HEK293 (cell line): ENCODE measurements around the gene THAP11.

Experiments
- CTCF ChIA-PET: fragments of 350-600 bp; formaldehyde crosslinking; extraction: SDS; loops from one replicate; lab custom pipeline; 2021; ENCODE audit warnings: antibody characterized with exemption; lab: Yijun Ruan, JAX
- POLR2A ChIA-PET: fragments of 300-600 bp; formaldehyde crosslinking; extraction: SDS; loops from one replicate; lab custom pipeline; 2020; ENCODE audit warnings: antibody characterized with exemption, inconsistent platforms; lab: Yijun Ruan, JAX
- H3K27ac ChIP-seq: fragments of 200-500 bp; sonication (Bioruptor generic); 2 replicates; pipeline ENCODE4 v1.5.1; 2014; ENCODE audit warnings: low read depth, low read length, control low read depth, inconsistent platforms; ENCODE audit errors: extremely low read depth
- H3K36me3 ChIP-seq, 2 experiments: fragments of 200-500 bp in 1 of 2; sonication (Bioruptor generic) in 1 of 2; 1 replicate in 1 of 2; 2 replicates in 1 of 2; pipeline ENCODE4 v1.5.1; 2014 to 2017; ENCODE audit warnings: inconsistent platforms in 2 of 2, low read length in 2 of 2; ENCODE audit not compliant: control insufficient read depth in 2 of 2, insufficient read depth in 1 of 2
- H3K4me1 ChIP-seq: fragments of 200-500 bp; sonication (Bioruptor generic); 2 replicates; pipeline ENCODE4 v1.5.1; 2014; ENCODE audit warnings: mild to moderate bottlenecking, low read length, inconsistent platforms; ENCODE audit not compliant: control insufficient read depth, insufficient read depth
- H3K4me3 ChIP-seq: 2 replicates; pipeline ENCODE4 v1.5.1; 2011; ENCODE audit warnings: low read depth, mild to moderate bottlenecking, control low read depth, low read length, moderate library complexity
- H3K9me3 ChIP-seq: fragments of 200-500 bp; sonication (Bioruptor generic); 2 replicates; pipeline ENCODE4 v1.5.1; 2014; ENCODE audit warnings: low read depth, low read length, inconsistent platforms; ENCODE audit not compliant: control insufficient read depth, insufficient read depth
- GLI2 ChIP-seq: fragments of 450-650 bp; formaldehyde crosslinking; IDR thresholded peaks from 2 replicates; pipeline ENCODE4; 2017; ENCODE audit warnings: missing biosample characterization, missing genetic modification characterization, low read depth, borderline replicate concordance
- GLIS2 ChIP-seq: fragments of 450-650 bp; formaldehyde crosslinking; IDR thresholded peaks from 2 replicates; pipeline ENCODE4 v1.5.1; 2016; ENCODE audit warnings: missing biosample characterization, missing genetic modification characterization
- RBAK ChIP-seq: fragments of 450-650 bp; formaldehyde crosslinking; IDR thresholded peaks from 2 replicates; pipeline ENCODE4 v1.5.1; 2016; ENCODE audit warnings: missing biosample characterization, missing genetic modification characterization
- YY2 ChIP-seq: fragments of 450-650 bp; formaldehyde crosslinking; IDR thresholded peaks from 2 replicates; pipeline ENCODE4 v1.5.1; 2016; ENCODE audit warnings: missing biosample characterization, missing genetic modification characterization
- ZBTB48 ChIP-seq: fragments of 450-650 bp; formaldehyde crosslinking; IDR thresholded peaks from 2 replicates; pipeline ENCODE4 v1.5.1; 2016; ENCODE audit warnings: missing biosample characterization, missing genetic modification characterization
- ZNF10 ChIP-seq: fragments of 450-650 bp; formaldehyde crosslinking; IDR thresholded peaks from 2 replicates; pipeline ENCODE4 v1.5.1; 2017; ENCODE audit warnings: missing biosample characterization, missing genetic modification characterization
- ZNF423 ChIP-seq: fragments of 450-650 bp; formaldehyde crosslinking; IDR thresholded peaks from 2 replicates; pipeline ENCODE4 v1.5.1; 2016; ENCODE audit warnings: missing biosample characterization, missing genetic modification characterization
- ZNF544 ChIP-seq: fragments of 450-650 bp; formaldehyde crosslinking; IDR thresholded peaks from 2 replicates; pipeline ENCODE4 v1.5.0; 2017; ENCODE audit warnings: missing biosample characterization, missing genetic modification characterization
- ZNF548 ChIP-seq: fragments of 450-650 bp; formaldehyde crosslinking; IDR thresholded peaks from 2 replicates; pipeline ENCODE4 v1.5.1; 2016; ENCODE audit warnings: missing biosample characterization, missing genetic modification characterization
- ZNF558 ChIP-seq: fragments of 450-650 bp; formaldehyde crosslinking; IDR thresholded peaks from 2 replicates; pipeline ENCODE4 v1.5.1; 2016; ENCODE audit warnings: missing biosample characterization, missing genetic modification characterization
- ZNF596 ChIP-seq: fragments of 450-650 bp; IDR thresholded peaks from 2 replicates; pipeline ENCODE4 v1.5.0; 2018; ENCODE audit warnings: missing biosample characterization, mild to moderate bottlenecking, missing genetic modification characterization, moderate library complexity
- ZNF600 ChIP-seq: fragments of 450-650 bp; formaldehyde crosslinking; IDR thresholded peaks from 2 replicates; pipeline ENCODE4 v1.5.1; 2016; ENCODE audit warnings: missing biosample characterization, missing genetic modification characterization
- ZNF654 ChIP-seq: fragments of 450-650 bp; formaldehyde crosslinking; IDR thresholded peaks from 2 replicates; pipeline ENCODE4 v1.5.1; 2016; ENCODE audit warnings: low read depth, missing biosample characterization, missing genetic modification characterization
- ZNF777 ChIP-seq: fragments of 450-650 bp; formaldehyde crosslinking; IDR thresholded peaks from 2 replicates; pipeline ENCODE4 v1.5.1; 2017; ENCODE audit warnings: missing biosample characterization, missing genetic modification characterization, borderline replicate concordance
- ZSCAN23 ChIP-seq: fragments of 450-650 bp; formaldehyde crosslinking; IDR thresholded peaks from 2 replicates; pipeline ENCODE4 v1.5.1; 2016; ENCODE audit warnings: missing biosample characterization, missing genetic modification characterization
- ZXDB ChIP-seq: fragments of 450-650 bp; formaldehyde crosslinking; IDR thresholded peaks from 2 replicates; pipeline ENCODE4 v1.5.1; 2016; ENCODE audit warnings: missing biosample characterization, missing genetic modification characterization
- TF ChIP-seq, protein P1 (sequence below): fragments of 450-650 bp; formaldehyde crosslinking; IDR thresholded peaks from 2 replicates; pipeline ENCODE4 v1.5.1; 2016; ENCODE audit warnings: missing biosample characterization, missing genetic modification characterization
- TF ChIP-seq, protein P2 (sequence below): fragments of 450-650 bp; formaldehyde crosslinking; conservative IDR thresholded peaks from 2 replicates; pipeline ENCODE4 v1.5.1; 2016; ENCODE audit warnings: low read depth, missing biosample characterization, missing genetic modification characterization
- TF ChIP-seq, protein P3 (sequence below): fragments of 450-650 bp; formaldehyde crosslinking; IDR thresholded peaks from 2 replicates; pipeline ENCODE4 v1.5.1; 2017; ENCODE audit warnings: missing biosample characterization, missing genetic modification characterization
- TF ChIP-seq, protein P4 (sequence below): fragments of 450-650 bp; formaldehyde crosslinking; IDR thresholded peaks from 2 replicates; pipeline ENCODE4 v1.5.1; 2016; ENCODE audit warnings: missing biosample characterization, missing genetic modification characterization
- TF ChIP-seq, protein P5 (sequence below): fragments of 450-650 bp; formaldehyde crosslinking; IDR thresholded peaks from 2 replicates; pipeline ENCODE4 v1.5.1; 2016; ENCODE audit warnings: missing biosample characterization, missing genetic modification characterization

THAP11 gene

DNA sequence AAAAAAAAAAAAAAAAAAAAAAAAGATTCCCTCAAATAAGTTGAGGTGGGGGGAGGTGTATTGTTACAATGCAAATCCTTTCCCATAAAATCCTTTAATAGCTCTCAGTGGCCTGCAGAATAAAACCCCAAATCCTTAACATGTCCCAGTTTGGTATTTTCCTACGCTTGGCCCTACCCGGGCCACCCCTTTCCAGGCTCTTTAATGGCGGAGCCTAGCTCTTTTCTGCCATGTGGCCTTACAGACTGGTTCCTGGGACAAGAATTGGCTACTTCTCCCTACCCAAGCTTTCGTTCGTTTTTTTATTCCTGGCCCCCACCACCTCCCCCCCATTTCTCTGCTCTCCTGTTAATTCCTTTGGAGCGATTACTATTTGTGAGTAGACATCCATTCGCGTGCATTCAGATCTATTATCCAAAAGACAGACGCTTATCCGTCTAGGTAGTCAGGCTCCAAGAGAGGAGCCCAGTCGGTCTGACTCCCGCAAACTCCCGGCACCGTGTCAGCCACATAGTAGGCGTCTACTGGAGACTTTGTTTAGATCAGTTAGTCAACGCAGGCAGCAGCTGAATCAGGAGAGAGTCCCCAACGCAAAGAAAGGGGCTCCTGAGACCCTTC is 813 bp upstream of the THAP11 start (continued):
- TF ChIP-seq ZXDB = no peak
- TF ChIP-seq ZNF423 (tag by site-specific recombination) = no peak
- no peak for TF ChIP-seq YY2 (tag by site-specific recombination)
- TF ChIP-seq GLIS2 (tag by site-specific recombination) = no peak
- 0 out of 2 replicates have a peak, but pooled peaks have one; percentile 61 for TF ChIP-seq ZNF777
- peak; percentile 88 for TF ChIP-seq ZNF10 (tag by site-specific recombination)
- no peak for TF ChIP-seq ZNF600 (tag by site-specific recombination)
- no peak for TF ChIP-seq RBAK (tag by site-specific recombination)
- TF ChIP-seq, protein P1, sequence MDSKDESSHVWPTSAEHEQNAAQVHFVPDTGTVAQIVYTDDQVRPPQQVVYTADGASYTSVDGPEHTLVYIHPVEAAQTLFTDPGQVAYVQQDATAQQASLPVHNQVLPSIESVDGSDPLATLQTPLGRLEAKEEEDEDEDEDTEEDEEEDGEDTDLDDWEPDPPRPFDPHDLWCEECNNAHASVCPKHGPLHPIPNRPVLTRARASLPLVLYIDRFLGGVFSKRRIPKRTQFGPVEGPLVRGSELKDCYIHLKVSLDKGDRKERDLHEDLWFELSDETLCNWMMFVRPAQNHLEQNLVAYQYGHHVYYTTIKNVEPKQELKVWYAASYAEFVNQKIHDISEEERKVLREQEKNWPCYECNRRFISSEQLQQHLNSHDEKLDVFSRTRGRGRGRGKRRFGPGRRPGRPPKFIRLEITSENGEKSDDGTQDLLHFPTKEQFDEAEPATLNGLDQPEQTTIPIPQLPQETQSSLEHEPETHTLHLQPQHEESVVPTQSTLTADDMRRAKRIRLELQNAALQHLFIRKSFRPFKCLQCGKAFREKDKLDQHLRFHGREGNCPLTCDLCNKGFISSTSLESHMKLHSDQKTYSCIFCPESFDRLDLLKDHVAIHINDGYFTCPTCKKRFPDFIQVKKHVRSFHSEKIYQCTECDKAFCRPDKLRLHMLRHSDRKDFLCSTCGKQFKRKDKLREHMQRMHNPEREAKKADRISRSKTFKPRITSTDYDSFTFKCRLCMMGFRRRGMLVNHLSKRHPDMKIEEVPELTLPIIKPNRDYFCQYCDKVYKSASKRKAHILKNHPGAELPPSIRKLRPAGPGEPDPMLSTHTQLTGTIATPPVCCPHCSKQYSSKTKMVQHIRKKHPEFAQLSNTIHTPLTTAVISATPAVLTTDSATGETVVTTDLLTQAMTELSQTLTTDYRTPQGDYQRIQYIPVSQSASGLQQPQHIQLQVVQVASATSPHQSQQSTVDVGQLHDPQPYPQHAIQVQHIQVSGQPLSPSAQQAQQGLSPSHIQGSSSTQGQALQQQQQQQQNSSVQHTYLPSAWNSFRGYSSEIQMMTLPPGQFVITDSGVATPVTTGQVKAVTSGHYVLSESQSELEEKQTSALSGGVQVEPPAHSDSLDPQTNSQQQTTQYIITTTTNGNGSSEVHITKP = peak; percentile 73
- TF ChIP-seq, protein P2, sequence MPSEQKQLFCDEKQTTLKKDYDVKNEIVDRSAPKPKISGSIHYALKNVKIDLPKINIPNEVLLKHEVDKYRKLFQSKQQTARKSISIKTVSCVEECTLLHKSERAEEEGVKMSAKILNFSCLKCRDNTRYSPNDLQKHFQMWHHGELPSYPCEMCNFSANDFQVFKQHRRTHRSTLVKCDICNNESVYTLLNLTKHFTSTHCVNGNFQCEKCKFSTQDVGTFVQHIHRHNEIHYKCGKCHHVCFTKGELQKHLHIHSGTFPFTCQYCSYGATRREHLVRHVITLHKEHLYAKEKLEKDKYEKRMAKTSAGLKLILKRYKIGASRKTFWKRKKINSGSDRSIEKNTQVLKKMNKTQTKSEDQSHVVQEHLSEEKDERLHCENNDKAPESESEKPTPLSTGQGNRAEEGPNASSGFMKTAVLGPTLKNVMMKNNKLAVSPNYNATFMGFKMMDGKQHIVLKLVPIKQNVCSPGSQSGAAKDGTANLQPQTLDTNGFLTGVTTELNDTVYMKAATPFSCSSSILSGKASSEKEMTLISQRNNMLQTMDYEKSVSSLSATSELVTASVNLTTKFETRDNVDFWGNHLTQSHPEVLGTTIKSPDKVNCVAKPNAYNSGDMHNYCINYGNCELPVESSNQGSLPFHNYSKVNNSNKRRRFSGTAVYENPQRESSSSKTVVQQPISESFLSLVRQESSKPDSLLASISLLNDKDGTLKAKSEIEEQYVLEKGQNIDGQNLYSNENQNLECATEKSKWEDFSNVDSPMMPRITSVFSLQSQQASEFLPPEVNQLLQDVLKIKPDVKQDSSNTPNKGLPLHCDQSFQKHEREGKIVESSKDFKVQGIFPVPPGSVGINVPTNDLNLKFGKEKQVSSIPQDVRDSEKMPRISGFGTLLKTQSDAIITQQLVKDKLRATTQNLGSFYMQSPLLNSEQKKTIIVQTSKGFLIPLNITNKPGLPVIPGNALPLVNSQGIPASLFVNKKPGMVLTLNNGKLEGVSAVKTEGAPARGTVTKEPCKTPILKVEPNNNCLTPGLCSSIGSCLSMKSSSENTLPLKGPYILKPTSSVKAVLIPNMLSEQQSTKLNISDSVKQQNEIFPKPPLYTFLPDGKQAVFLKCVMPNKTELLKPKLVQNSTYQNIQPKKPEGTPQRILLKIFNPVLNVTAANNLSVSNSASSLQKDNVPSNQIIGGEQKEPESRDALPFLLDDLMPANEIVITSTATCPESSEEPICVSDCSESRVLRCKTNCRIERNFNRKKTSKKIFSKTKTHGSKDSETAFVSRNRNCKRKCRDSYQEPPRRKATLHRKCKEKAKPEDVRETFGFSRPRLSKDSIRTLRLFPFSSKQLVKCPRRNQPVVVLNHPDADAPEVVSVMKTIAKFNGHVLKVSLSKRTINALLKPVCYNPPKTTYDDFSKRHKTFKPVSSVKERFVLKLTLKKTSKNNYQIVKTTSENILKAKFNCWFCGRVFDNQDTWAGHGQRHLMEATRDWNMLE (tag by site-specific recombination) = no peak
- TF ChIP-seq ZNF548 (tag by site-specific recombination) = no peak
- TF ChIP-seq, protein P3, sequence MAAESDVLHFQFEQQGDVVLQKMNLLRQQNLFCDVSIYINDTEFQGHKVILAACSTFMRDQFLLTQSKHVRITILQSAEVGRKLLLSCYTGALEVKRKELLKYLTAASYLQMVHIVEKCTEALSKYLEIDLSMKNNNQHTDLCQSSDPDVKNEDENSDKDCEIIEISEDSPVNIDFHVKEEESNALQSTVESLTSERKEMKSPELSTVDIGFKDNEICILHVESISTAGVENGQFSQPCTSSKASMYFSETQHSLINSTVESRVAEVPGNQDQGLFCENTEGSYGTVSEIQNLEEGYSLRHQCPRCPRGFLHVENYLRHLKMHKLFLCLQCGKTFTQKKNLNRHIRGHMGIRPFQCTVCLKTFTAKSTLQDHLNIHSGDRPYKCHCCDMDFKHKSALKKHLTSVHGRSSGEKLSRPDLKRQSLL (tag by site-specific recombination) = no peak
- no peak for TF ChIP-seq ZNF654 (tag by site-specific recombination)

DNA sequence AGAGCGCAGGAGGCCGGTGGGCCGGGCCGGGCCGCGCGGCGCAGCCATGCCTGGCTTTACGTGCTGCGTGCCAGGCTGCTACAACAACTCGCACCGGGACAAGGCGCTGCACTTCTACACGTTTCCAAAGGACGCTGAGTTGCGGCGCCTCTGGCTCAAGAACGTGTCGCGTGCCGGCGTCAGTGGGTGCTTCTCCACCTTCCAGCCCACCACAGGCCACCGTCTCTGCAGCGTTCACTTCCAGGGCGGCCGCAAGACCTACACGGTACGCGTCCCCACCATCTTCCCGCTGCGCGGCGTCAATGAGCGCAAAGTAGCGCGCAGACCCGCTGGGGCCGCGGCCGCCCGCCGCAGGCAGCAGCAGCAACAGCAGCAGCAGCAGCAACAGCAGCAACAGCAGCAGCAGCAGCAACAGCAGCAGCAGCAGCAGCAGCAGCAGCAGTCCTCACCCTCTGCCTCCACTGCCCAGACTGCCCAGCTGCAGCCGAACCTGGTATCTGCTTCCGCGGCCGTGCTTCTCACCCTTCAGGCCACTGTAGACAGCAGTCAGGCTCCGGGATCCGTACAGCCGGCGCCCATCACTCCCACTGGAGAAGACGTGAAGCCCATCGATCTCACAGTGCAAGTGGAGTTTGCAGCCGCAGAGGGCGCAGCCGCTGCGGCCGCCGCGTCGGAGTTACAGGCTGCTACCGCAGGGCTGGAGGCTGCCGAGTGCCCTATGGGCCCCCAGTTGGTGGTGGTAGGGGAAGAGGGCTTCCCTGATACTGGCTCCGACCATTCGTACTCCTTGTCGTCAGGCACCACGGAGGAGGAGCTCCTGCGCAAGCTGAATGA is 606 bp downstream of the THAP11 start:
- Histone ChIP-seq H3K4me1 (peaks cover 16% of the 10 kb centered on the region), H3K4me3 (peak overlapping the region; percentile 92), H3K9me3 (no peaks in the 10 kb centered on the region), H3K36me3 (peaks cover 0 to 13% of the 10 kb centered on the region in 2 experiments; a peak in 1 of 3 replicates), H3K27ac (peak overlapping the region; percentile 99)
- CTCF ChIA-PET = interaction anchor here (0.7 to 2.9 kb wide), 3 partner anchors 26 to 321 kb away, joined by 3 to 13 read pairs (median 3); no protein-coding TSS in a partner anchor
- POLR2A ChIA-PET = interaction anchor here (1.4 to 4.3 kb wide), 2 partner anchors 9 to 31 kb away, joined by 3 to 38 read pairs; no protein-coding TSS in a partner anchor
- TF ChIP-seq, protein P3 (tag by site-specific recombination) = no peak
- TF ChIP-seq, protein P4, sequence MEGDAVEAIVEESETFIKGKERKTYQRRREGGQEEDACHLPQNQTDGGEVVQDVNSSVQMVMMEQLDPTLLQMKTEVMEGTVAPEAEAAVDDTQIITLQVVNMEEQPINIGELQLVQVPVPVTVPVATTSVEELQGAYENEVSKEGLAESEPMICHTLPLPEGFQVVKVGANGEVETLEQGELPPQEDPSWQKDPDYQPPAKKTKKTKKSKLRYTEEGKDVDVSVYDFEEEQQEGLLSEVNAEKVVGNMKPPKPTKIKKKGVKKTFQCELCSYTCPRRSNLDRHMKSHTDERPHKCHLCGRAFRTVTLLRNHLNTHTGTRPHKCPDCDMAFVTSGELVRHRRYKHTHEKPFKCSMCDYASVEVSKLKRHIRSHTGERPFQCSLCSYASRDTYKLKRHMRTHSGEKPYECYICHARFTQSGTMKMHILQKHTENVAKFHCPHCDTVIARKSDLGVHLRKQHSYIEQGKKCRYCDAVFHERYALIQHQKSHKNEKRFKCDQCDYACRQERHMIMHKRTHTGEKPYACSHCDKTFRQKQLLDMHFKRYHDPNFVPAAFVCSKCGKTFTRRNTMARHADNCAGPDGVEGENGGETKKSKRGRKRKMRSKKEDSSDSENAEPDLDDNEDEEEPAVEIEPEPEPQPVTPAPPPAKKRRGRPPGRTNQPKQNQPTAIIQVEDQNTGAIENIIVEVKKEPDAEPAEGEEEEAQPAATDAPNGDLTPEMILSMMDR = peak; percentile 74
- no peak for TF ChIP-seq ZSCAN23
- TF ChIP-seq ZNF596 (tag by site-specific recombination) = no peak
- TF ChIP-seq, protein P5, sequence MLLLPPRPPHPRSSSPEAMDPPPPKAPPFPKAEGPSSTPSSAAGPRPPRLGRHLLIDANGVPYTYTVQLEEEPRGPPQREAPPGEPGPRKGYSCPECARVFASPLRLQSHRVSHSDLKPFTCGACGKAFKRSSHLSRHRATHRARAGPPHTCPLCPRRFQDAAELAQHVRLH (tag by site-specific recombination) = no peak
- no peak for TF ChIP-seq ZNF544
- TF ChIP-seq GLI2 (tag by site-specific recombination) = no peak
- no peak for TF ChIP-seq ZBTB48 (tag by site-specific recombination)
- no peak for TF ChIP-seq ZNF558
